Islet of Langerhans (tissue), 1 donor: ENCODE results near the gene LAMB4.

ENCODE experiments used
- FAIRE-seq: peaks from one replicate; lab custom pipeline; 2011; peaks lifted over from hg19 to GRCh38; lab: Jason Lieb, UNC

Gene LAMB4

DNA sequence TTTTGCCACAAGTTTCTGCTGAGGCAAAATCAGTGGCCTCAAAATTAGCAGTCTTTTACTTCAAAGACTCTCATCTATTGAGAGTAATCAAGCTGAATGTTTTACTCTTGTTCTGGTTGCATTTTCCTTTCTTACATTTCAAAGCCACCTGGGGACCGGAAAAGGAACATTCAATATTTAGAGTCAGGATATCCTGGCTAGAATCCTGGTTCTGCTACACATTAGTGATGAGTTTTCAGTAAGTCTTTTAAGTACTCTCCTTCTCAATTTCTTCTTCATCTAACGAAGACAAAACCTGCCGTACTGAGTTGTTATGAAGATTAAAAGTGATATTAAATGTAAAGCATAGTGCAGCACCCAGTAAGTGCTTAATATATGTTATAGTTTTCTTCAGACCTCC lies 52.5 kb downstream of the LAMB4 start:
- FAIRE-seq = no peak

DNA sequence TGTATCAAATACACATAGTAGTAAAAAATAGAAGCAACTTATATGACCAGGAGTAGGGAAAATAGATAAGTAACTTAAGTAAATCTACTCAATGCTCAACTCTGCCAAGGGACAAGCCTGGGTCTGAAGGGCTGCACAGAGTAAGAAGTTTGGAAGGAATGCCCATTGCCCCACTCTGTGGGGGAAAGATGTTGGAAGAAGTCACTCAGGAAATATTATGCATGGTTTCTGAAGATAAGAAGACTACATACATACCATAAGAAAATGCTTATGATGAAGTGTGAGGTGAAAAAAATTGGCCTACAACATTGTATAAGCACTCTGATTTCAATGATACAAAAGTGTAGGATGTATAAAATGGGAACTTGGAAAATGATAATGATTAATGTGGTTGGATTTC lies 54.0 kb downstream of the LAMB4 start:
- FAIRE-seq = no peak

DNA sequence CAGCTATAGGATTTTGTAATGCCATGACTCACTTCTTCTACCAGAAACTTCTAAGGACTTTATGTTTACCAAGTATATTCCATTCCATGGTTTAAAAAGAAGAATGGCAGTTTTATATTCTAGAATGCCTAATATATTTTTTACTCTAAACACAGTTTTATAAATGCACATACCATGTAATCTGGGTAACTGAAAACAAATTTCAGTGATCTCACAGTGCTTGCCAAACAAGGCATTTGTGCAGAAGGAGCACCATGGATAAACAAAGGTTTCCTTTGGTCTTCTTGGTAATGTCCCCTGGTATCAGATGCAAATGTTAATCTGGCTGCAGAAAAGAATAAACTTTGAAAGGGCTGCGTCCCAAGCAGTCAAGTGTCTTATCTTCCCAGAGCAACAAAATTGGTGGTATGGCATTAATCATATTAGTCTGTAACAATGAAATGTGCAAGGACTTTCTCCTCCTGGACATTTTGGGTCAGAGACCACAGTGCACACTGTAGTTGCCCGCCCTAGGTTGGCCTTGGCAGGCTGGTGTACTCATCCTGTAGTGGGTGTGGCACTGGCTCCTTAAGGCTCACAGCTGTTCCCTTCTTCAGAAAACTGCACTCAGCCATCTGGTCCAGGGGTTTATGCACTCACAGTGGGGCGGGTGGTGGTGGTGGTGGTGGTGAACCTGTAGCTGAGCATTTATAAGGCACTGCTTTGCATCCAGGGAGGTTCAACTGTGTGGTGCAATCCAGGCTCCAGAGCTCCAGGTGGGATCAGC lies 56.7 kb downstream of the LAMB4 start:
- FAIRE-seq = no peak

DNA sequence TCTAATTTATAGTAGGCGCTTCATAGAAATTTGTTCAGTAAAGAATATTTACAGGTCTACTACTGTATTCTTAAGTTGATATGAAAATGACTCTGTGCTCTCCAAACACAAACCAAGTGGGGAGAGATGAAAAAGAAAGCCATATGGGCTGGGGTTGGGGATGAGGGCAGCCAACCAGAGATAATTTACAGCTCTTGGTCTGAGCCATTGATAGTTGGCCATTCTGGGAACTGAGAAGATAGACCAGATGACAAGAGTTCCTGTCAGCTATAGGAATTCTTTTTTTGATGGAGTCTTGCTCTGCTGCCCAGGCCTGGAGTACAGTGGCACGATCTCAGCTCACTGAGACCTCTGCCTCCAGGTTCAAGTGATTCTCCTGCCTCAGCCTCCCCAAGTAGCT lies 57.4 kb downstream of the LAMB4 start:
- FAIRE-seq = no peak

DNA sequence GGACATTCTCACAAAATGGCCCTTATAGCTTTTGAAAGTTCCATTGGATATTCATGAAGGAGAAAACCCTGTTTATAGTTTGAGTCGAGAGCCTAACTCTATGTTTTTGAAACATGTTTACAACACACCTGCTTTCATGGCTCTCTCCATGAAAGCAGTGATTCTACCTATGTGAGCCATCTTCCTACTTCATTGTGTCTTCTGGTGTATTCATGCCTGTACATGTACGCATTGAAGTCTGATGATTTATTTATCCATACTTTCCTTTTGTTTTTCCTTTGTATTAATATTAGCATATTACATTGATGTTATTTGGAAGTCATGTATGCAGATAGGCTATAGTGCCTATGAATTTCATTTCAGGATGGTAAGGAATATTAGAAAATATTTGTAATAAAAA lies 58.0 kb downstream of the LAMB4 start:
- no peak for FAIRE-seq

DNA sequence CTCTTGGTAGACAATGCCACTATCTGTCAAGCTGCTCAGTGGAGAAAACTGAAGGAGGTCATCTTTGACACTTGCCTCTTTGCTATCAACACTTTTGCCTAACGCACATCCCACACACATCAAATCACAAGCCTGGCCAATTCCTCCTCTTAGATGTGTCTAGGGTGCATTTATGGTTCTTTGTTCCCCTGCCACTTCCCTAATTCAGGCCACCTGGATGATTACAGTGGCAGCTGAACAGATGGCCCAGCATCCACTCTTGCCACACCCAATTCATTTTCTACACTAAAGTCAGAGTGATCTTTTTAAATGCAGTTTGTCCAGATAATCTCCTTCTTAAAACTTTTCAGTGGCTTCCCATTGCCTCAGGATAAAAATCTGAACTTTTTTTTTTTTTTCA lies 58.6 kb downstream of the LAMB4 start:
- FAIRE-seq = no peak

DNA sequence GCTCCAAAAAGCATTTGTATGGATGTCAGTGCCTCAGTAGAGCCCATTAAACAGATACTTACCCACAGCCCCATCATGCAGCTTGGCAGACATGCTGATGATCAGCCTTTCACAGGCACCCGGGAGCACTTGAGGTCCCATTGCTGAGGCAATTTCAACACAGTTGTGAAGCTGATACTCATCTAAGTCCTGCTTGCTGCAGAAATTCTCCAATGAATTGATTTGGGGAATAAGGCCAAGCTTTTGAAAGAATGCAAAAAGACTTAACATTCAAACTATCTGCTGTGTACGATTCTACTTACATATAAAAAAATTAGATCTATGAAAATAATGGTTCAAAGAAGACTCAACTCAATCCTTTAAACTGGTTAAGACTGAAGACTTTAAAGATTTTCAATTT lies 60.5 kb downstream of the LAMB4 start:
- no peak for FAIRE-seq

DNA sequence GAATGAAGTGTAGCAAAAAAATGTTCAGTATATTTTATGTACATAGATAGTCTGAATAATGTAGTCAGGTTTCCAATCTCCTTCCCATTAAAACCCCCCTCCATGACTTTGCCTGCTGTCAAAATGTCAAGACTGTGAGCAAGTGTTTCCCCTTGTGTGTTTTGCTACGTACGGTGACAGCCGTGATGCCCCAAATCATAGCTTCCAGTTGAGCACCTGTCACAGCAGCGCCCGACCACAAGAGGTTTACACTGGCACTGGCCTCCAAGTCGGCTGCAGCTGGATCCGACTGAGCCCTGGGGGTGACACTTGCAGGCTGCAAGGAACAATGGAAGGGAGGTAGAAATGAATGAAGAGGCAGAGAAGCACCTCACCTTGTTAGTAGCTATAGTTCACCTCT lies 62.3 kb downstream of the LAMB4 start:
- FAIRE-seq = no peak

DNA sequence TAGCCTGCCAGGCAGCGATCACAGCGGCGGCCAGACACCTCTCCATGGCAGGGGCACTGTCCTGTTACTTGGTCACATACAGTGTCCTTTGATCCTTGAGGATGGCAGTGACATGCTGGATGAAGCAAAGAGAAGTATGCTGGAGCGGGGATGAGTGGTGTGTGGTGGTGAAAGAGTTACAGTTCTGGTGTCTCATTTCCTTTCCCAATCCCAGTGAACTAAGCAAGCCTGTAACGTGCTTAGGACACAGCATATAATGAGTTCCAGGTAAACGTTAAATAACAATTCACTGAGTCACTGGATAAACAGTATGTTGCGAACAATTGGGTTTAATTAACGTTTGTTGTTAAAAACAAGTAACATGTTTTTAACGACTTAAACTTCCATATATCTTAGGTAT lies 63.7 kb downstream of the LAMB4 start:
- FAIRE-seq = no peak

DNA sequence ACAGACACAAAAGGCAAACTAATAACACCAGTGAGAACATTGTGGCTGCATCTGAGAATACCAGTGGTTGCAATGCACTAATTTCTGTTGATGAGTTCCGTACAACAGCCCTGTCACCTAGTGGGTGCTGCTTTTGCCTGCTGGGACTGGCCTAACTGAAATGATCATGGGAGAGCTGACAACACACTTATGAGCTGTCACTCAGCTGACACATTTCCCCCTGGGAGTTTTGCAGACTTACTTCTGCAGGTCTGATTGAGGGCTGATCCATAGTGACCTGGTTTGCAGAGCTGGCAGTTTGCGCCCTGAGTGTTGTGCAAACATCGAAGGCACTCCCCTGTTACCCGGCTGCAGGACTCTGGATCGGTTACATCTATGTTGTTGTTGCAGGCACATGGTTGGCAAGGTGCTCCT lies 66.6 kb downstream of the LAMB4 start:
- no peak for FAIRE-seq

DNA sequence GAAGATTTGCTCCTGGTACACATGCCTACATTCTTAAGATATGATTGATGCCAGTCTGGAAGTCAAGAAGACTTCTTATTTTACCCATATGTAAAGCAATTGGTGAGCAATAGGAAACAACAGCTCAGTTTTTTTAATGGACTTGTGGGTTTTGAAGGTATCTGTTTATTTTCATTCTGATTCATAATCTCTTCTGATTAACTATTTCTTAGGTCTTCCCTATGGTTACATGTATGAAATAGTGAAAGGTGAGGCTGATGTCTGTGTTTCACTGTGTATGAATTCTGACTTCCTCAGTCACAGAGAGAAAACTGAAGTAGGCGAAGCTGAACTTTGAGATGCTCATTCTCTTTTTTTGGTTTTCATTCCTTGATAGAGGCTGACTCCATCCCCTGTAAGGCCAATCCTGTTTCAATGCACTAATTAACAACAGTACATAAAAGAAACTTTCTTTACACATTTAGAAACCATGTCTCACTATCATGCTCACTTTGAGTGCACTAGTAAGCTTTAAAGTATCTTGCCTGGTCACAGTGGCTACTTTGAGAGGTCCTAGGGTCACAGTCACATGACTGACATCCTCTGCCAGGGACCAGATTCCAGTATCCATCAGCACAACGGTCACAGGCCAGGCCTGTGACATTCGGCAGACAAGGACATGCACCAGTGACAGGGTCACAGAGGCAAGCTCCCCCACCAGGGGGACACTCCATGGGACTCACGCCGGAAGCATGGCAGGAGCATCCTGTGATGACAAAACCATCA lies 67.7 kb downstream of the LAMB4 start:
- FAIRE-seq = no peak

DNA sequence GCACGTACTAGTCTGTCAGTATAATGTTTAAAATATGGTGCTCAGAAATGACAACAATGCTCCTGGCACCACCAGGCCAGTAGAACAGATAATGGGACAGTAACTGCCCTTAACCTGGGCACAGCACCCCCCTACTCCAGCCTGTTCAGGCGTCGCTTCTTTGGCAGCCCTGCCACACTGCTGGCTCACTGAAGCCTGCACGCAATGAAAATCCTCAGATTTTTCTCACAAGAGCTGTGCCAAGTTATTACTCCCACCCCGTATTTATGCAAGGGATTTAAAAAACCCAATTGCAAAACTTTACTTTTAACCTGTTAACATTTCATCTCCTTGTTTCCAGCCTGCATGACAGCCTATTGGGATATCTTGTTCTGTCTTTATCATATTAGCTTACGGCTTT lies 70.6 kb downstream of the LAMB4 start:
- FAIRE-seq = no peak

DNA sequence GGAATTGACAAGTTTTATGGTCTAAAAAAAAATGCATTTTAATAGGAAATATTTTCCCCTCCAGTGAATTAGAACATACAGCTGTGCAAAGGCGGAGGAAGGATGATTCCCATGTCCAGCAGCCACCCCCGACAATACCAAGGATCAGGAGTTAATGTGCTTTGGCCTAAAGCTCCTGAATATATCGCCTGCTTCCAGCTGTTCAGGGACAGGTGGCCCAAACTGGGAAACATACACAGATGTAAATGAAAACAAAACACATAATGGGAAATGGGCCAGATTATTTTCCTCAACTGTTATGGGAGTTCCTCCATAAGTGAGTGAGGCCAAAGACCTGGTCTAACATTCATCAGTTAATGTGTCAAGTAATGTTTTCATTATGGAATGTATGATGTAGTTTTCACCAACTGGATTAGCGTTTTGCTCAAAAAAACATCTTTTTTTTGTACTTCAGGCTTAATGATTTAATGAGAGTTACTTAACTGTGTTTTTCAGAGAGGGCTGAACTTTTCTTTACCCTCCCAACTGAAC lies 72.1 kb downstream of the LAMB4 start:
- FAIRE-seq = no peak

DNA sequence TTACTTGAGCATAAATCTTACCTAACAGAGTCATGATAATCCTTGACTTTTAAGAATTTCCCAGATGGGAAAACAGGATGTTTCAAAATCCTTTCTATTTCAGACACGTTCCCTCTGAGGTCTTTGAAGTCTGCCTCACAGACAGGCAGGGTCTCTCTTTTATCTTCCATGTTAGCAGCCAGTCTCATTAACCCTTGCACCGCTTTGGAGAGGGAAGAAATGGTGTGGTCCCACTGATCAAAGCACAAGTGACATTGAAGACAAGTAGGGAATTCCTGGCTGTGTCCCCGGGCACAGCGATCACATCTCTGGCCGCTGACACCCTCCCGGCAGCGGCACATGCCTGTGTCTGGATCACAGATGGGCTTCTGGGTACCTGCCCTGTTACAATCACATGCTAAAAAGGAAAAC lies 74.5 kb downstream of the LAMB4 start:
- no peak for FAIRE-seq

DNA sequence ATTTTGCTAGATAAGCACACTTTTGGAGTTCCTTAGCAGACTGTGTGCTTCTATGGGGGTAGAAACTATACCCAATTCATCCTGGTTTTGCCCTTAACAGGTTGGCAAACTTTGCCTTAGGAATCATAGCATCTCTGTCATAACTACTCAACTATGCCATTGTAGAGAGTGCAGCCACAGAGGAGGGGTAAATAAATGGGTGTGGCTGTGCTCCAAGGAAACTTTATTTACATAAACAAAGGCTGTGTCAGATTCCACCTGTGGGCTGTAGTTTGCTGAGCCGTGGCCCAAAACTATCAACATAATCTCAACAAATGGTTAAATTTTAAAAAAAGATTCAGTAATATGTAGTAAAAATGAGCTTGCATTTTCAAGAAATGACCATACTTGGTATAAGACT lies 75.6 kb downstream of the LAMB4 start:
- no peak for FAIRE-seq

DNA sequence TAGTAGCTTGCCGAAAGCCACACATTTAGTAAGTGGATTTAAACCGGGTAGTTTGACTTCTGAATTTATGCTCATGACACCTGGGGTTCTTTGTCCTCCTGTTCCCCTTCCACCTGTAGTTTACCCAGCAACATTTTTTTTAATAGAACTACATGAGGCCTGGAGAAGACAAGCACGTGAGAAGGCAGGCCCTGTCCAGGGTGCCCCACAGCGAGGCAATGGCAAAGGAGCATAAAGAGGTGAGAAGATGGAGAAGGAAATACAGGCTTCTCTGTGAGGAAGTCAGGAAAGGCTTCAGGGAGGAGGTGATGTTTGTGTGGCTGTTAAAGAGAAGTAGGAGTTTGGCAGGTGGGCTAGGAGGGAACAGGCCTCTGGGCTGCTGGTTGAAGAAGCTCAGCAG lies 76.9 kb downstream of the LAMB4 start:
- no peak for FAIRE-seq

DNA sequence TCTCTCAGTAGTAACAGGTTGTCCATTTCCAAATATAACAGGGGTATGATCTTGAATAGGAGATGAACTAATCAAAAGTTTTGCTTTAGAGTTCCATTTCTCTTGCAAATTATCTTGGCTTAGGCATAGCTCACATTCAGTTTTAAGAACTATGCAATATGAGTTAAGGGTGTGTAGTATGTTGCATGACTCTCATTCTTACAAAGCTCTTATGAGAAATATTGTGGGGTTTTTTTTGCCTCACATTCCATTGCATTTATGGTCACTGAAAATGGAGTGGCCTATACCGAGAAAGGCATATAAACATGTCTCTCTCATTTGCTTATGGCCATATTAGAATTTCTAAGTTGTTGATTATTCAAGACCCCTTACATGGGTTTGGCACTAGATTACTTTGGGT lies 78.7 kb downstream of the LAMB4 start:
- no peak for FAIRE-seq

DNA sequence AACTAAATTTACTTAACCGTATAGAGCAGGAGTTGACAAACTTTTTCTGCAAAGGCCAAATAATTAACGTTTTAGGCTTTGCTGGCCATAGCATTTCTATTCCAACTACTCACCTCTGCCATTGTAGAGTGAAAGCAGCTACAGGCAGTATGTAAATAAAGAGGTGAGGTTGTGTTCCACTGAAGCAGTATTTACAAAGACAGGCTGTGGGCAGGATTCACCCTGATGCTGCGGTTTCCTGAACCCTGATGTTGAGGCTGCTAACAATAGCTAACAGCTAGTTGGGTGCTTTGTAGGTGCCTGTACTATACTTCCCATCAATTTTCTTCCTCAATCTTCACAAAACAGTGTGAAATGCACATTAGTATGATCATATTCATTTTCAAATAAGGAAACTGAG lies 80.2 kb downstream of the LAMB4 start:
- FAIRE-seq = no peak

DNA sequence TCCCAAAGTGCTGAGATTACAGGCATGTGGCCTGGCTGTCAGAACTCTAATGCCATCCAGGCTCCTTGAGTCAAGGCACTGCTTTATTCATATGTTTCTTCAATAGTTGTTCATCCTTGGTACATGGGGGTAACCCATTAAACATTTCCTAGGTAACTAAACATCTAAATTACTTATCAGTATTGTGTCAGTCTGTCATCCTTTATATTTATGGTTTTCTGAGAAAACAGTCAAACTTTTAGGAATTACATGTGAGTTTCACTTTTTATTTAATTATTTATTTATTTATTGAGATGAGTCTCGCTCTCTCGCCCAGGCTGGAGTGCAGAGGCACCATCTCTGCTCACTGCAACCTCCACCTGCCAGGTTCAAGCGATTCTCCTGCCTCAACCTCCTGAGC lies 81.7 kb downstream of the LAMB4 start:
- FAIRE-seq = no peak

DNA sequence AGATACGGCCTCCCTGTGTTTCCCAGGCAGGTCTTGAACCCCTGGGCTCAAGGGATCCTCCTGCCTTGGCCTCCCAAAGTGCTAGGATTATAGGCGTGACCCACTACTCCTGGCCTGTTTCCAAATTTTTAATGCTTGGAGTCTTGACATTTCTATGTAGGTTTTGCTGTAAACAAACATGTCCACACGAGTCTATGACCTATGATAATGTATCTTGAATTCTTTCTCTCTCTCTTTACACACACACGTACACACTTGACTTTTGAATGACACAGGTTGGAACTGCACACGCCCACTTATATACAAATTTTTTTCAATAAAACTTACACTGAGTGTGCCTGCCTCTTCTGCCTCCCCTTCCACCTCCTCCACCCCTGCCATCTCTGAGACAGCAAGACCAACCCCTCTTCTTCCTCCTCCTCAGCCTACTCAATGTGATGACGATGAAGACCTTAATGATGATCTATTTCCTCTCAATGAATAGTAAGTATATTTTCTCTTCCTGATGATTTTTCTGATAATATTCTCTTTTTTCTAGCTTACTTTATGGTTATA lies 83.1 kb downstream of the LAMB4 start:
- FAIRE-seq = no peak

DNA sequence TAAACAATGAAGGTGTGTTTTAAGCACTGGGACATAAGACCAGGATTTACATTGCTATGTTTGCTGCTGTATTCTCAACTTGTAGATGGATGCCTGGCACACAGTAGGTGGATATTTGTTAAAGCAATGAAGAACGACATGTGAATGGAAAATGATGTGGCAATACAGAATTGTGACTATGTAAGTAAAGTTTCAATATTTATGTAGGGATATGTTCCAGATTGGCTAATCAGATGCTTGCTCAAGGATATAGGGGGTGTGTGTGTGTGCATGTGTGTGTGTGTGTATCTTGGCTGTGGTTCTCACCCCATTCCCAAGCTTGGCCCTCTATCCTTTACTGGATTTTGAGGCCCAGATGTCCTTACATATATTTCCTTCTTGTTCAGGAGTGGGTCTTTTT lies 84.5 kb downstream of the LAMB4 start:
- FAIRE-seq = no peak

DNA sequence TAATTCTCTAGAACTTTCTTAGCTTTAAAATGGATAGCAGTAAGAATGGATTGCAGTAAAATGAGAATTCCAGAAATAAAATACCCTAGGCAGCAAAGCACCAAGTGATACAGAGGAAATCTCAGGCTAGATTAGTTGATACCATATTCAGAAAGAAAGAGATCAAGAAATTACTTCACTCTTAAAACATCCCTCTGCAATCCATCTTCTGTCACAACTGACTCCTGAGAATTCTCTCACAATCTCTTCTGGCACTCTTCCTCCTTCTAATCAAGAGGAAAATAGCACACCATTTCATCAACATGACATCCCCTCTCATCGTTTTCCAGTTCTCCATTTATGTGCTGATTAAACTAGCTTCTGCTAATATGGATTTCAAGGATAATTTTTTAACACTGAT lies 85.0 kb downstream of the LAMB4 start:
- no peak for FAIRE-seq

DNA sequence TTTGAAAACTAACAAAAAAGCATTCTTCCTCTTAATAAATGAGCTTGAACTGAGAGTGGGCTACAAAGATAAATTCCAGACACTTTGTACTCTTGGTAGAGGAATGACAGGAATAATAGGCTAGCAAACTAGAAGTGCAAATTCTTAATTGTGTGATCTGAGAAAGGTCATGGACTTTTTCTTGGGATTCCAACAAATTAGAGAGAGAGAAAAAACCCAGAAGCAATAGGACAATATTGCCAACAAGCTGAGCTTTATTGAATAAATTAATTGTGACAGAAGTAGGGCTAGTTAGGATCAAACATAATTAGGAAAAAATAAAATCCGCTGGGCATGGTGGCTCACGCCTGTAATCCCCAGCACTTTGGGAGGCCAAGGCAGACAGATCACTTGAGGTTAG lies 85.8 kb downstream of the LAMB4 start:
- FAIRE-seq = no peak

DNA sequence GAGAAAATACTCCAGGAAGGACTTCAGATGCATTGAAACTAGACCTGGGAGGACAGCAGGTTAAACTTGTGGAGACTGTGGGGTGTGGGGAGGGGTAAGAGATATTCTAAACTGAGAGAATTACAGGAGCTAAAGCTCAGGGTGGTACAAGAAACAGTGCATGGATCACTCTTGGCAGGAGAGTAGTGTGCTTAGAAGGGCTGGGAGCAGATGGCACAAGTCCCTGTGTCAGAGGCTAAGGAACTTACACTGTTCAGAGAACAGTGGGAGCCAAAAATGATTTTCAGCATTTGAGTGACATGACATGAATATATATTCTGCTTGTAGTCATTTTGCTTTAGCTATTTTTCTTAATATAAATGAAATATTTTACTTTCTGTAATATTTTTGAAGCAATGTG lies 91.2 kb downstream of the LAMB4 start:
- no peak for FAIRE-seq
